Endothelial cell of umbilical vein (primary cell): ENCODE results near the gene SCYGR1. TPM values are rescaled to one million over a fixed set of nuclear protein-coding genes. Genes with fewer than 3 reads are reported as not detected.

Source experiments
- BruUV-seq: library from RNA; stranded (reverse); fragments of 400-500 nt; replicated peaks from 2 replicates; lab custom pipeline; 2021; lab: Mats Ljungman, UMichigan
- CTCF ChIA-PET: fragments of 300-600, 350-600 bp; sonication (Branson Sonifier 250); formaldehyde crosslinking; loops from one replicate; lab custom pipeline; 2021; ENCODE audit warnings: antibody characterized with exemption, inconsistent platforms; lab: Charles Lee
- POLR2A ChIA-PET: fragments of 300-600, 350-600 bp; sonication (Branson Sonifier 250); formaldehyde crosslinking; loops from one replicate; lab custom pipeline; 2021; ENCODE audit warnings: antibody characterized with exemption, inconsistent platforms; lab: Charles Lee
- DNase-seq: peaks from one replicate; pipeline ENCODE4 v3.0.0-alpha.2; 2011; ENCODE audit warnings: low read depth, low spot score
- FAIRE-seq: peaks from 2 replicates; lab custom pipeline; 2011; peaks lifted over from hg19 to GRCh38; lab: Jason Lieb, UNC
- H2AFZ ChIP-seq: 2 replicates; pipeline ENCODE4 v1.6.0; 2012; ENCODE audit warnings: low read depth, low read length, control low read depth, inconsistent platforms
- H3K27ac ChIP-seq: 2 replicates; pipeline ENCODE4 v1.5.1; 2011; ENCODE audit warnings: low read depth, mild to moderate bottlenecking, control low read depth, low read length, moderate library complexity; ENCODE audit not compliant: insufficient read depth
- H3K27me3 ChIP-seq, 2 experiments: 2 replicates each; pipeline versions ENCODE4 v1.6.0 to v1.6.1; 2011; ENCODE audit warnings: low read length in 2 of 2, mixed read lengths in 1 of 2; ENCODE audit not compliant: control insufficient read depth in 2 of 2, insufficient read depth in 2 of 2
- H3K36me3 ChIP-seq, 2 experiments: 2 replicates in 1 of 2; 3 replicates in 1 of 2; pipeline ENCODE4 v1.5.1; 2011; ENCODE audit warnings: low read length in 2 of 2, mild to moderate bottlenecking in 1 of 2, moderate library complexity in 1 of 2; ENCODE audit not compliant: control insufficient read depth in 2 of 2, insufficient read depth in 2 of 2; ENCODE audit errors: extremely low read depth in 1 of 2
- H3K4me1 ChIP-seq: 3 replicates; pipeline ENCODE4 v1.5.1; 2011; ENCODE audit warnings: mild to moderate bottlenecking, low read length; ENCODE audit not compliant: control insufficient read depth, insufficient read depth; ENCODE audit errors: extremely low read depth
- H3K4me2 ChIP-seq: 2 replicates; pipeline ENCODE4 v1.6.1; 2011; ENCODE audit warnings: low read length, control low read depth, mixed read lengths; ENCODE audit not compliant: insufficient read depth
- H3K4me3 ChIP-seq, 3 experiments: fragments of 200-600 bp in 1 of 3; sonication (generic), shearing (Covaris generic) in 1 of 3; replicated peaks in 1 of 3; 2 replicates each; pipeline ENCODE4 v1.5.1; 2011 to 2016; ENCODE audit warnings: control low read depth in 3 of 3, low read length in 3 of 3, mild to moderate bottlenecking in 2 of 3, inconsistent platforms in 1 of 3, low read depth in 1 of 3, moderate library complexity in 1 of 3; ENCODE audit not compliant: insufficient read depth in 1 of 3
- H3K79me2 ChIP-seq: 2 replicates; pipeline ENCODE4 v1.6.0; 2012; ENCODE audit warnings: low read length, inconsistent platforms; ENCODE audit not compliant: control insufficient read depth, insufficient read depth
- H3K9ac ChIP-seq: replicated peaks from 2 replicates; pipeline ENCODE3; 2011; ENCODE audit warnings: low read length, control low read depth; ENCODE audit not compliant: insufficient read depth; ENCODE audit errors: extremely low read depth
- H3K9me1 ChIP-seq: replicated peaks from 3 replicates; pipeline ENCODE4 v1.6.0; 2011; ENCODE audit warnings: mild to moderate bottlenecking, low read length; ENCODE audit not compliant: control insufficient read depth, insufficient read depth; ENCODE audit errors: extremely low read depth
- H3K9me3 ChIP-seq: replicated peaks from 2 replicates; pipeline ENCODE4 v1.5.1; 2012; ENCODE audit warnings: low read length, inconsistent platforms; ENCODE audit not compliant: control insufficient read depth, insufficient read depth
- H4K20me1 ChIP-seq: replicated peaks from 2 replicates; pipeline ENCODE3; 2011; ENCODE audit warnings: mild to moderate bottlenecking, low read length; ENCODE audit not compliant: control insufficient read depth, insufficient read depth; ENCODE audit errors: extremely low read depth
- FOS ChIP-seq: IDR thresholded peaks from 2 replicates; pipeline ENCODE4 v1.6.1; 2011; ENCODE audit warnings: mild to moderate bottlenecking, low read length, moderate library complexity, borderline replicate concordance; ENCODE audit not compliant: insufficient read depth
- GATA2 ChIP-seq: IDR thresholded peaks from 2 replicates; pipeline ENCODE4 v1.7.0; 2011; ENCODE audit warnings: low read depth, mild to moderate bottlenecking, moderate library complexity, mixed read lengths, low read length; ENCODE audit not compliant: insufficient read length, insufficient read depth
- JUN ChIP-seq: IDR thresholded peaks from 2 replicates; pipeline ENCODE4 v1.6.1; 2011; ENCODE audit warnings: borderline replicate concordance, low read depth; ENCODE audit not compliant: insufficient read length, insufficient read depth
- POLR2A ChIP-seq: IDR thresholded peaks from 2 replicates; pipeline ENCODE4 v1.6.1; 2012; ENCODE audit warnings: low read depth, mild to moderate bottlenecking, control low read depth, low read length
- POLR2AphosphoS5 ChIP-seq: IDR thresholded peaks from 2 replicates; pipeline ENCODE4 v1.6.1; 2012; ENCODE audit warnings: low read depth, mild to moderate bottlenecking, control low read depth, low read length, moderate library complexity; ENCODE audit not compliant: insufficient read depth
- dilution Hi-C: fragments of 300-500 bp; cut with MboI; formaldehyde crosslinking; loops from one replicate; pipeline ENCODE4 v1.15.0; 2019; ENCODE audit warnings: low sequenced_read_pairs; ENCODE audit not compliant: extremely low pct_ligation_motif_present
- intact Hi-C: fragments of 100-400 bp; cut with micrococcal nuclease; formaldehyde crosslinking; loops from one replicate; pipeline ENCODE4 v1.10.0; 2022
- polyA plus RNA-seq, 4 experiments: library from polyadenylated mRNA; depleted of rRNA in 3 of 4; stranded (reverse) in 3 of 4; unstranded in 1 of 4; fragments of >200 nt; gene quantifications; 2 replicates each; pipeline versions ENCODE4 v1.2.1 to v1.2.3, GENCODE V29; 2011 to 2012; ENCODE audit warnings: missing spikeins in 1 of 4
- total RNA-seq: library from RNA; stranded (reverse); gene quantifications from 2 replicates; pipeline ENCODE4 v1.2.3, GENCODE V29; 2021
- TF ChIP-seq, protein P1 (sequence below), 2 donors: IDR thresholded peaks; 1 replicate in 1 of 2; 2 replicates in 1 of 2; pipeline ENCODE4 v1.5.1; 2011; ENCODE audit warnings: low read length in 2 of 2, mild to moderate bottlenecking in 2 of 2, moderate library complexity in 2 of 2, control low read depth in 1 of 2, inconsistent platforms in 1 of 2, low read depth in 1 of 2; ENCODE audit not compliant: insufficient read depth in 1 of 2; ENCODE audit errors: extremely low read depth in 1 of 2
- TF ChIP-seq, protein P2 (sequence below): IDR thresholded peaks from 2 replicates; pipeline ENCODE4 v1.6.1; 2011; ENCODE audit not compliant: insufficient read depth, insufficient read length

The SCYGR1 gene
- total and polyA plus RNA-seq, 2 donors (not counting 3 experiments of a cell fraction or from before 2014, with no cell fraction given), result not detected

DNA sequence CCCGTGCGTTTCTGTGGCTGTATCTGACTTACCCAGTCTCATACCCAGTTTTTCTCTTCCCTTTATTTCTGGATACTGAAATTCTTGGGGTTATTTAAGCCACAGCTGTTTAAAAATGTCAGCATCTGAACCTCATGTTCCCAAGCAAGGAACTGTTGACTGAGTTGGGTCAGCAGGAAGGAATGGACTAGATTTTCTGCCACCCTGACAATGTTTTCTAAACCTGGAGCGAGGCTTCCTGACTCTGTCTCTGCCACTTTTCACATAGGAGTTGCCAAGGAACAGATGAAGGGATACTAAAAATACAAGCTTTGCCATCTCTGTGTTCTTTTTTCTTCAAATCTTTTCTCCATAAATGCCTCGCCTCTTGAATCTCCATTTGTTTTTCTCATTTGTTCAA is 29.0 kb upstream of the SCYGR1 start:
- dilution Hi-C loops (no loop called here), intact Hi-C loops (no loop called here)
- POLR2A ChIA-PET, result no interaction called here
- Histone ChIP-seq H3K4me1 (peaks cover 8% of the 10 kb centered on the region), H3K4me2 (no peak overlapping the region), H3K27me3 (no peaks in the 10 kb centered on the region), H3K9me1 (no peaks in the 10 kb centered on the region), H3K9ac (no peak overlapping the region), H3K79me2 (no peaks in the 10 kb centered on the region), H3K9me3 (no peaks in the 10 kb centered on the region), H3K27ac (no peak overlapping the region), H2AFZ (no peak overlapping the region), H3K4me3 (no peak overlapping the region), H4K20me1 (no peaks in the 10 kb centered on the region), H3K36me3 (no peaks in the 10 kb centered on the region)
- CTCF ChIA-PET, result interaction anchor here (1.9 to 2.7 kb wide), 2 partner anchors 10 to 349 kb away, joined by 11 to 28 read pairs; no protein-coding TSS in a partner anchor
- BruUV-seq, result no TSS peak
- FAIRE-seq (no peak), DNase-seq (no peak)
- TF ChIP-seq FOS (no peak), POLR2AphosphoS5 (no peak), JUN (no peak), POLR2A (no peak), GATA2 (no peak)
- TF ChIP-seq, protein P1, sequence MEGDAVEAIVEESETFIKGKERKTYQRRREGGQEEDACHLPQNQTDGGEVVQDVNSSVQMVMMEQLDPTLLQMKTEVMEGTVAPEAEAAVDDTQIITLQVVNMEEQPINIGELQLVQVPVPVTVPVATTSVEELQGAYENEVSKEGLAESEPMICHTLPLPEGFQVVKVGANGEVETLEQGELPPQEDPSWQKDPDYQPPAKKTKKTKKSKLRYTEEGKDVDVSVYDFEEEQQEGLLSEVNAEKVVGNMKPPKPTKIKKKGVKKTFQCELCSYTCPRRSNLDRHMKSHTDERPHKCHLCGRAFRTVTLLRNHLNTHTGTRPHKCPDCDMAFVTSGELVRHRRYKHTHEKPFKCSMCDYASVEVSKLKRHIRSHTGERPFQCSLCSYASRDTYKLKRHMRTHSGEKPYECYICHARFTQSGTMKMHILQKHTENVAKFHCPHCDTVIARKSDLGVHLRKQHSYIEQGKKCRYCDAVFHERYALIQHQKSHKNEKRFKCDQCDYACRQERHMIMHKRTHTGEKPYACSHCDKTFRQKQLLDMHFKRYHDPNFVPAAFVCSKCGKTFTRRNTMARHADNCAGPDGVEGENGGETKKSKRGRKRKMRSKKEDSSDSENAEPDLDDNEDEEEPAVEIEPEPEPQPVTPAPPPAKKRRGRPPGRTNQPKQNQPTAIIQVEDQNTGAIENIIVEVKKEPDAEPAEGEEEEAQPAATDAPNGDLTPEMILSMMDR (IDR thresholded peaks at IDR 0.05; ENCODE audit: extremely low read depth in 1 of 2, insufficient read depth in 1 of 2, low read depth in 1 of 2, low read length in 2 of 2), result no peak
- TF ChIP-seq, protein P2, sequence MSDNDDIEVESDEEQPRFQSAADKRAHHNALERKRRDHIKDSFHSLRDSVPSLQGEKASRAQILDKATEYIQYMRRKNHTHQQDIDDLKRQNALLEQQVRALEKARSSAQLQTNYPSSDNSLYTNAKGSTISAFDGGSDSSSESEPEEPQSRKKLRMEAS, result no peak
